ENCODE measurements around the gene SIX1.

The SIX1 gene

GRCh38 chr14:60642270-60643140 is 6.8 kb downstream of the SIX1 start:
- no peak for DNase-seq (ENCODE audit: low read depth)
- no peak for TF ChIP-seq CTCF (IDR thresholded peaks at IDR 0.05; ENCODE audit: low read depth, low read length, missing control alignments)
- no peak overlapping the region for H3K4me3 ChIP-seq (ENCODE audit: low read depth, low read length)

- H3K4me3 ChIP-seq (ENCODE audit: low read depth, low read length) = no peak overlapping the region
- TF ChIP-seq CTCF (IDR thresholded peaks at IDR 0.05; ENCODE audit: low read depth, low read length, missing control alignments) = no peak
- no peak for DNase-seq (ENCODE audit: low read depth)
Measured at GRCh38 chr14:60641742-60642269, 7.5 kb downstream of the SIX1 start.

GRCh38 chr14:60640859-60641741 is 8.2 kb downstream of the SIX1 start:
- no peak for TF ChIP-seq CTCF (IDR thresholded peaks at IDR 0.05; ENCODE audit: low read depth, low read length, missing control alignments)
- no peak overlapping the region for H3K4me3 ChIP-seq (ENCODE audit: low read depth, low read length)
- DNase-seq (ENCODE audit: low read depth) = no peak

GRCh38 chr14:60639674-60640073 is 9.6 kb downstream of the SIX1 start:
- no peak for DNase-seq (ENCODE audit: low read depth)
- no peak overlapping the region for H3K4me3 ChIP-seq (ENCODE audit: low read depth, low read length)
- no peak for TF ChIP-seq CTCF (IDR thresholded peaks at IDR 0.05; ENCODE audit: low read depth, low read length, missing control alignments)

GRCh38 chr14:60637479-60638315 is 11.6 kb downstream of the SIX1 start:
- no peak overlapping the region for H3K4me3 ChIP-seq (ENCODE audit: low read depth, low read length)
- DNase-seq (ENCODE audit: low read depth) = no peak
- no peak for TF ChIP-seq CTCF (IDR thresholded peaks at IDR 0.05; ENCODE audit: low read depth, low read length, missing control alignments)

- H3K4me3 ChIP-seq (ENCODE audit: low read depth, low read length) = no peak overlapping the region
- DNase-seq (ENCODE audit: low read depth) = no peak
- TF ChIP-seq CTCF (IDR thresholded peaks at IDR 0.05; ENCODE audit: low read depth, low read length, missing control alignments) = no peak
Measured at GRCh38 chr14:60636879-60637478, 12.3 kb downstream of the SIX1 start.
